GM21619 (cell line): Measurements from ENCODE around the gene ADAMTSL3.
"Not testable (repeated sequence)": the region's sequence is repeated elsewhere in the genome, so short reads cannot be mapped to it uniquely, and the experiment has no call there.

ENCODE experiments used
- ATAC-seq: cut with Tn5 transposase; IDR thresholded peaks from one replicate; pipeline ENCODE4 v1.9.1; 2021; ENCODE audit not compliant: unreplicated experiment

Gene ADAMTSL3

GRCh38 chr15:84080778-84081084 is 426.8 kb downstream of the ADAMTSL3 start:
- ATAC-seq = peak; percentile 12

GRCh38 chr15:84081391-84082168 is 427.7 kb downstream of the ADAMTSL3 start:
- no peak for ATAC-seq

- ATAC-seq = no peak
These were observed 428.8 kb downstream of the ADAMTSL3 start for GRCh38 chr15:84082739-84083138.

DNA sequence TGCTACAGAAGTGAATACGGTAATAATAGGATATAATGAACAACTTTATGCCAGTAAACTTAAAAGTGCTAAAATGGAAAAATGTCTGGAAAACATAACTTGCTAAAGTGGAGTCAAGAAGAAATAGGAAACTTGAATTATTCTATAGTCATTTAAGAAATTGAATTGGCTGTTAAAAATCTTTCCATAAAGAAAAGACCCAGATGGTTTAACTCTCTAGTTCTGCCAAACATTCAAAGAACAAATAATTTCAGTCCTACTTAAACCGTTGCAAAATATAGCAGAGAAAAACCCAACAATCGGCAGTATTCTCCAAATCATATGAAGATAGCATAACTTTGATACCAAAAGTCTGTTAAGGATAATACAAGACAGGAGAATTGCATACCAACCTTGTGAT is 432.1 kb downstream of the ADAMTSL3 start:
- not testable (repeated sequence) for ATAC-seq
